H1 (cell line): ENCODE data around the gene POLR2A. TPM values are rescaled to one million over a fixed set of nuclear protein-coding genes. Genes with fewer than 3 reads are reported as not detected.

Source experiments
- CTCF ChIA-PET: fragments of 300-600 bp; sonication (Branson Sonifier 250); formaldehyde crosslinking; loops from one replicate; lab custom pipeline; 2021; ENCODE audit not compliant: partially characterized antibody; lab: Charles Lee
- POLR2A ChIA-PET: fragments of 300-600 bp; sonication (Branson Sonifier 250); formaldehyde crosslinking; loops from one replicate; lab custom pipeline; 2021; ENCODE audit warnings: inconsistent platforms; ENCODE audit not compliant: partially characterized antibody; lab: Charles Lee
- DNase-seq, 2 experiments: peaks; one replicate each; pipeline versions ENCODE4 v3.0.0 to v3.0.0-alpha.2; 2010 to 2022; ENCODE audit warnings: low spot score in 2 of 2, low read depth in 1 of 2, mixed read lengths in 1 of 2
- FAIRE-seq: peaks from 2 replicates; lab custom pipeline; 2011; peaks lifted over from hg19 to GRCh38; lab: Jason Lieb, UNC
- H2AFZ ChIP-seq: 2 replicates; pipeline ENCODE4 v1.8.1; 2012; ENCODE audit warnings: low read length, inconsistent platforms
- H2AK5ac ChIP-seq: 2 replicates; pipeline ENCODE4 v1.6.1; 2013; ENCODE audit warnings: low read depth, low read length
- H2BK120ac ChIP-seq: replicated peaks from 2 replicates; pipeline ENCODE3; 2013; ENCODE audit warnings: low read depth, low read length, inconsistent platforms
- H2BK12ac ChIP-seq: 2 replicates; pipeline ENCODE4 v1.6.1; 2013; ENCODE audit warnings: low read depth, low read length
- H2BK15ac ChIP-seq: 2 replicates; pipeline ENCODE4 v1.6.1; 2013; ENCODE audit warnings: low read length
- H2BK20ac ChIP-seq: 2 replicates; pipeline ENCODE4 v1.6.1; 2013; ENCODE audit warnings: low read length
- H2BK5ac ChIP-seq: 2 replicates; pipeline ENCODE4 v1.6.1; 2013; ENCODE audit warnings: low read depth, low read length
- H3K14ac ChIP-seq: 2 replicates; pipeline ENCODE4 v1.6.1; 2013; ENCODE audit warnings: inconsistent platforms; ENCODE audit not compliant: insufficient read length
- H3K18ac ChIP-seq: 2 replicates; pipeline ENCODE4 v1.6.1; 2013; ENCODE audit warnings: low read length; ENCODE audit errors: extremely low read depth
- H3K23ac ChIP-seq: 2 replicates; pipeline ENCODE4 v1.6.1; 2013; ENCODE audit warnings: inconsistent platforms; ENCODE audit not compliant: insufficient read length
- H3K23me2 ChIP-seq: 2 replicates; pipeline ENCODE4 v1.6.1; 2013; ENCODE audit warnings: low read depth, low read length
- H3K27ac ChIP-seq: 2 replicates; pipeline ENCODE4 v1.6.1; 2011; ENCODE audit warnings: low read depth, low read length, inconsistent platforms
- H3K27me3 ChIP-seq, 4 experiments: replicated peaks in 1 of 4; 1 replicate in 1 of 4; 2 replicates in 3 of 4; pipeline versions ENCODE4 v1.6.1 to v1.8.1; 2011 to 2013; ENCODE audit warnings: low read length in 3 of 4, mild to moderate bottlenecking in 3 of 4, inconsistent platforms in 2 of 4, mixed read lengths in 2 of 4, moderate library complexity in 1 of 4; ENCODE audit not compliant: control insufficient read depth in 3 of 4, insufficient read depth in 3 of 4; ENCODE audit errors: extremely low read depth in 1 of 4
- H3K36me3 ChIP-seq, 4 experiments: 2 replicates each; pipeline versions ENCODE4 v1.6.1 to v1.8.1; 2011 to 2013; ENCODE audit warnings: mild to moderate bottlenecking in 4 of 4, low read length in 3 of 4, moderate library complexity in 2 of 4, control low read depth in 1 of 4, inconsistent platforms in 1 of 4; ENCODE audit not compliant: insufficient read depth in 4 of 4, control insufficient read depth in 2 of 4
- H3K4ac ChIP-seq: replicated peaks from 2 replicates; pipeline ENCODE3; 2013; ENCODE audit warnings: low read length, low read depth, mixed read lengths, inconsistent platforms; ENCODE audit not compliant: insufficient read length
- H3K4me1 ChIP-seq, 4 experiments: replicated peaks in 1 of 4; 1 replicate in 1 of 4; 2 replicates in 3 of 4; pipeline versions ENCODE4 v1.6.1 to v1.8.1; 2011 to 2013; ENCODE audit warnings: low read length in 3 of 4, inconsistent platforms in 2 of 4, mixed read lengths in 1 of 4; ENCODE audit not compliant: insufficient read depth in 4 of 4, control insufficient read depth in 3 of 4
- H3K4me2 ChIP-seq, 2 experiments: 2 replicates each; pipeline versions ENCODE4 v1.6.1 to v1.8.1; 2011 to 2013; ENCODE audit warnings: low read depth in 2 of 2, low read length in 2 of 2, control low read depth in 1 of 2, inconsistent platforms in 1 of 2, mild to moderate bottlenecking in 1 of 2; ENCODE audit not compliant: insufficient read depth in 1 of 2
- H3K4me3 ChIP-seq, 4 experiments: fragments of 200-600, 300-600 bp in 1 of 4; sonication (generic), shearing (Covaris generic), sonication (Bioruptor Twin) in 1 of 4; 2 replicates each; pipeline versions ENCODE4 v1.5.1 to v1.8.1; 2011 to 2016; ENCODE audit warnings: low read length in 4 of 4, low read depth in 3 of 4, control low read depth in 2 of 4, inconsistent platforms in 2 of 4, mild to moderate bottlenecking in 2 of 4, mixed read lengths in 1 of 4, moderate library complexity in 1 of 4; ENCODE audit not compliant: insufficient read depth in 2 of 4; ENCODE audit errors: extremely low read depth in 1 of 4
- H3K56ac ChIP-seq: replicated peaks from 2 replicates; pipeline ENCODE3; 2013; ENCODE audit warnings: low read depth, mild to moderate bottlenecking, mixed read lengths, low read length, inconsistent platforms; ENCODE audit not compliant: insufficient read length
- H3K79me1 ChIP-seq: 2 replicates; pipeline ENCODE4 v1.6.1; 2013; ENCODE audit warnings: low read depth, low read length, control low read depth
- H3K79me2 ChIP-seq, 2 experiments: 2 replicates each; pipeline versions ENCODE4 v1.6.1 to v1.8.1; 2012 to 2013; ENCODE audit warnings: low read length in 2 of 2, mild to moderate bottlenecking in 2 of 2, inconsistent platforms in 1 of 2; ENCODE audit not compliant: insufficient read depth in 2 of 2, control insufficient read depth in 1 of 2
- H3K9ac ChIP-seq, 4 experiments: replicated peaks in 1 of 4; 1 replicate in 1 of 4; 2 replicates in 3 of 4; pipeline versions ENCODE4 v1.6.1 to v1.8.1; 2011 to 2013; ENCODE audit warnings: low read depth in 3 of 4, low read length in 3 of 4, control low read depth in 2 of 4, mild to moderate bottlenecking in 2 of 4, moderate library complexity in 2 of 4, inconsistent platforms in 1 of 4; ENCODE audit errors: extremely low read depth in 1 of 4
- H3K9me3 ChIP-seq, 2 experiments: 2 replicates each; pipeline versions ENCODE4 v1.6.1 to v1.8.1; 2012 to 2013; ENCODE audit warnings: mild to moderate bottlenecking in 2 of 2, moderate library complexity in 2 of 2, control low read depth in 1 of 2, inconsistent platforms in 1 of 2, low read depth in 1 of 2, low read length in 1 of 2, mixed read lengths in 1 of 2; ENCODE audit not compliant: insufficient read depth in 2 of 2
- H4K20me1 ChIP-seq, 2 experiments: replicated peaks in 1 of 2; 2 replicates each; pipeline versions ENCODE3 to v1.8.1; 2011 to 2013; ENCODE audit warnings: inconsistent platforms in 2 of 2, low read length in 2 of 2, mild to moderate bottlenecking in 1 of 2; ENCODE audit not compliant: insufficient read depth in 2 of 2, control insufficient read depth in 1 of 2
- H4K5ac ChIP-seq: 2 replicates; pipeline ENCODE4 v1.6.1; 2013; ENCODE audit warnings: low read length, low read depth, mixed read lengths, inconsistent platforms; ENCODE audit not compliant: insufficient read length
- H4K8ac ChIP-seq: 2 replicates; pipeline ENCODE4 v1.8.0; 2013; ENCODE audit warnings: mild to moderate bottlenecking, moderate library complexity, low read length, inconsistent platforms; ENCODE audit not compliant: insufficient read depth; ENCODE audit errors: extremely low read depth
- H4K91ac ChIP-seq: replicated peaks from 2 replicates; pipeline ENCODE3; 2013; ENCODE audit warnings: low read length, mixed read lengths, inconsistent platforms; ENCODE audit not compliant: insufficient read length
- ASH2L ChIP-seq: fragments of 200-600, 300-600 bp; sonication (generic); IDR thresholded peaks from one replicate; pipeline ENCODE4 v1.7.1; 2017; ENCODE audit warnings: low read length
- CBX8 ChIP-seq: fragments of 300-800, 300-1000 bp; sonication (generic); IDR thresholded peaks from 2 replicates; pipeline ENCODE4 v1.7.1; 2016; ENCODE audit warnings: low read depth, low read length, borderline replicate concordance
- EP300 ChIP-seq, 2 experiments: IDR thresholded peaks; 1 replicate in 1 of 2; 2 replicates in 1 of 2; pipeline ENCODE4 v1.6.1; 2011 to 2012; ENCODE audit warnings: low read depth in 2 of 2, low read length in 2 of 2, mild to moderate bottlenecking in 2 of 2, borderline replicate concordance in 1 of 2, inconsistent platforms in 1 of 2, moderate library complexity in 1 of 2
- HDAC6 ChIP-seq: IDR thresholded peaks from one replicate; pipeline ENCODE4 v1.7.1; 2012; ENCODE audit warnings: low read depth, mild to moderate bottlenecking, inconsistent platforms, low read length, moderate library complexity
- JUND ChIP-seq: IDR thresholded peaks from 2 replicates; pipeline ENCODE4 v1.6.1; 2011; ENCODE audit warnings: mild to moderate bottlenecking, improper control_type of control experiment, low read length
- KDM4A ChIP-seq: IDR thresholded peaks from one replicate; pipeline ENCODE4 v1.7.1; 2012; ENCODE audit warnings: low read depth, mild to moderate bottlenecking, moderate library complexity, low read length, inconsistent platforms; ENCODE audit not compliant: severe bottlenecking
- POLR2A ChIP-seq, 2 experiments: IDR thresholded peaks; 1 replicate in 1 of 2; 2 replicates in 1 of 2; pipeline ENCODE4 v1.6.1; 2011; ENCODE audit warnings: low read depth in 2 of 2, low read length in 2 of 2, mild to moderate bottlenecking in 2 of 2; ENCODE audit errors: control extremely low read depth in 1 of 2
- POLR2AphosphoS5 ChIP-seq: IDR thresholded peaks from 2 replicates; pipeline ENCODE4 v1.6.1; 2011; ENCODE audit warnings: low read depth, low read length
- SAP30 ChIP-seq: fragments of 300-600 bp; sonication (generic); IDR thresholded peaks from 2 replicates; pipeline ENCODE4 v1.7.1; 2012; ENCODE audit warnings: low read length, moderate library complexity, mild to moderate bottlenecking, inconsistent platforms; ENCODE audit not compliant: insufficient read depth, insufficient replicate concordance
- SP1 ChIP-seq: IDR thresholded peaks from 2 replicates; pipeline ENCODE4 v1.6.1; 2011; ENCODE audit warnings: low read depth, low read length
- SP4 ChIP-seq: IDR thresholded peaks from 2 replicates; pipeline ENCODE4 v1.6.1; 2012; ENCODE audit warnings: low read length, inconsistent platforms
- SRF ChIP-seq: IDR thresholded peaks from 2 replicates; pipeline ENCODE4 v1.6.1; 2011; ENCODE audit warnings: mild to moderate bottlenecking, low read depth, low read length, moderate library complexity
- SUZ12 ChIP-seq: fragments of 200-600 bp; sonication (generic); IDR thresholded peaks from 2 replicates; pipeline ENCODE4 v1.6.1; 2012; ENCODE audit warnings: mild to moderate bottlenecking, inconsistent platforms, low read length, moderate library complexity, mixed read lengths
- TAF7 ChIP-seq: optimal IDR thresholded peaks from 2 replicates; pipeline ENCODE3; 2011; ENCODE audit warnings: low read depth, mild to moderate bottlenecking, inconsistent platforms, low read length, moderate library complexity, borderline replicate concordance
- WGBS, 2 experiments: shearing (Covaris generic) in 1 of 2; methylation state at CpG; one replicate each; pipeline versions ENCODE4 v1.1.6 to v1.1.7; 2013 to 2015; ENCODE audit warnings: low lambda C conversion rate in 2 of 2, mixed read lengths in 2 of 2, inconsistent platforms in 1 of 2, low coverage in 1 of 2, missing lambda C conversion rate in 1 of 2; ENCODE audit not compliant: insufficient replicate concordance in 2 of 2, insufficient coverage in 1 of 2, insufficient read length in 1 of 2; ENCODE audit errors: extremely low coverage in 1 of 2, missing lambda C conversion rate in 1 of 2; 5-methylcytosine and 5-hydroxymethylcytosine counted together
- polyA plus RNA-seq, 7 experiments: library from polyadenylated mRNA; depleted of rRNA in 3 of 7; stranded (reverse) in 5 of 7; unstranded in 2 of 7; fragments of >200 nt in 5 of 7; fragments of 200-250 nt in 2 of 7; gene quantifications; 1 replicate in 5 of 7; 2 replicates in 1 of 7; 4 replicates in 1 of 7; pipeline versions ENCODE4 v1.2.1 to v1.2.3, GENCODE V29; 2011 to 2013; ENCODE audit warnings: missing spikeins in 2 of 7, mixed read lengths in 2 of 7
- total RNA-seq: library from RNA; stranded (reverse); fragmentation: NEBNext Ultra II Directional; extraction: Animal tissue kit (Norgen Biotek cat#: 25700); gene quantifications from 2 replicates; pipeline ENCODE4 v1.2.1, GENCODE V29; 2021
- TF ChIP-seq, protein P1 (sequence below): IDR thresholded peaks from 2 replicates; pipeline ENCODE4 v1.6.1; 2012; ENCODE audit warnings: inconsistent platforms

Gene POLR2A
- total and polyA plus RNA-seq, 2 of the 8 experiments (the other 6 are each of a cell fraction or from before 2014, with no cell fraction given), result 26.8 to 150 TPM

DNA sequence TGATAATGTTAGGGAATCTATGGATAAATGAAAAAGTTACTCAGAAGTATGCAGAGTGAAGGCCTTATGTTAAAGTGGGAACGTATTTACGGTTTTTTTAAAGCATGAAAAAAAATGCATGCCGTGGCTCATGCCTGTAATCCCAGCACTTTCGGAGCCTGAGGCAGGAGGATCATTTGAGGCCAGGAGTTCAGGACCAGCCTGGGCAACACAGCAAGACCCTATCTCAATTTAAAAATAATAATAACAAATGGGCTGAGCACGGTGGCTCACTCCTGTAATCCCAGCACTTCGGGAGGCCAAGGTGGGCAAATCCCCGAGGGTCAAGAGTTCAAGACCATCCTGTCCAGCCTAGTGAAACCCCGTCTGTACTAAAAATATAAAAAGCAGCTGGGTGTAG lies 6.0 kb downstream of the POLR2A start:
- Histone ChIP-seq H2BK12ac (no peak overlapping the region), H3K4me1 (0 out of 7 replicates have a peak, but pooled peaks cover 0 to 4% (median 1%) of the 10 kb centered on the region in 4 experiments), H3K14ac (no peak overlapping the region), H3K4me3 (no peak overlapping the region), H2AFZ (no peak overlapping the region), H4K5ac (no peak overlapping the region), H2AK5ac (no peak overlapping the region), H3K56ac (no peak overlapping the region), H3K9me3 (no peaks in the 10 kb centered on the region), H2BK15ac (no peak overlapping the region), H4K20me1 (peaks cover 29 to 42% of the 10 kb centered on the region in 2 experiments), H2BK120ac (no peak overlapping the region), H2BK5ac (no peak overlapping the region), H4K91ac (no peak overlapping the region), H3K79me1 (peaks cover 25% of the 10 kb centered on the region), H3K4me2 (no peak overlapping the region), H3K4ac (no peak overlapping the region), H3K27me3 (no peaks in the 10 kb centered on the region), H3K36me3 (peaks cover 0 to 7% (median 0%) of the 10 kb centered on the region in 4 experiments; a peak in 1 of 8 replicates), H3K23ac (no peak overlapping the region), H3K18ac (no peak overlapping the region), H3K79me2 (peaks cover 60 to 98% of the 10 kb centered on the region in 2 experiments), H3K9ac (no peak overlapping the region), H3K27ac (no peak overlapping the region), H2BK20ac (no peak overlapping the region), H3K23me2 (0 out of 2 replicates have a peak, but pooled peaks cover 2% of the 10 kb centered on the region), H4K8ac (no peak overlapping the region)
- ChIA-PET CTCF (interaction anchor here (0.9 to 5.8 kb wide), 4 partner anchors 13 to 54 kb away, joined by 4 to 29 read pairs (median 8); no protein-coding TSS in a partner anchor), POLR2A (interaction anchor here (1.0 to 1.4 kb wide), 6 partner anchors 14 to 110 kb away, joined by 3 to 5 read pairs (median 3); partner anchors contain the start of gene SPEM1)
- WGBS, 2 experiments, result 81% methylated on average over 8 of the region's 8 CpGs; no CpG with 5 or more reads in 1 of the 2 experiments
- FAIRE-seq (no peak), DNase-seq (no peak)
- TF ChIP-seq HDAC6 (no peak), CBX8 (no peak), SP1 (no peak), SAP30 (no peak), EP300 (IDR thresholded peaks at IDR 0.05; ENCODE audit: borderline replicate concordance in 1 of 2, low read depth in 2 of 2, low read length in 2 of 2) (no peak), SUZ12 (no peak), JUND (no peak), SRF (no peak), ASH2L (no peak), TAF7 (no peak), KDM4A (no peak), POLR2AphosphoS5 (no peak), POLR2A (IDR thresholded peaks at IDR 0.05; ENCODE audit: control extremely low read depth in 1 of 2, low read depth in 2 of 2, low read length in 2 of 2) (no peak), SP4 (no peak)
- TF ChIP-seq, protein P1, sequence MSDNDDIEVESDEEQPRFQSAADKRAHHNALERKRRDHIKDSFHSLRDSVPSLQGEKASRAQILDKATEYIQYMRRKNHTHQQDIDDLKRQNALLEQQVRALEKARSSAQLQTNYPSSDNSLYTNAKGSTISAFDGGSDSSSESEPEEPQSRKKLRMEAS, result no peak
